ENCODE results near the gene MYO3B.

GRCh38 chr2:170656669-170657068 lies 478.7 kb downstream of the MYO3B start:
- TF ChIP-seq CTCF (IDR thresholded peaks at IDR 0.05; ENCODE audit: control extremely low read depth in 1 of 3, insufficient read depth in 1 of 3, low read depth in 1 of 3, low read length in 3 of 3) (no peak), TBP (IDR thresholded peaks at IDR 0.05; ENCODE audit: low read depth, low read length) (no peak), RXRA (IDR thresholded peaks at IDR 0.05; ENCODE audit: insufficient read depth, low read depth, low read length) (no peak), POLR2AphosphoS5 (IDR thresholded peaks at IDR 0.05; ENCODE audit: low read depth, low read length) (no peak), SUZ12 (IDR thresholded peaks at IDR 0.05; ENCODE audit: low read length) (no peak), EZH2 (IDR thresholded peaks at IDR 0.05; ENCODE audit: low read depth, low read length, severe bottlenecking) (no peak)
